CD4-positive, alpha-beta T cell (primary cell): ENCODE measurements around the gene CLEC10A. TPM values are rescaled to one million over a fixed set of nuclear protein-coding genes. Genes with fewer than 3 reads are reported as not detected.
A peak's percentile ranks its signal among the peaks of the same experiment; 100 is the strongest.

Experiments
- ATAC-seq: fragments of 200-7000 bp; cut with Tn5 transposase; one replicate; pipeline ENCODE4 v1.10.0; 2022; ENCODE audit warnings: mild to moderate bottlenecking; ENCODE audit not compliant: poor library complexity
- CTCF ChIA-PET: fragments of 350-600 bp; sonication (Branson Sonifier 250); formaldehyde crosslinking; loops from one replicate; lab custom pipeline; 2021; ENCODE audit warnings: antibody characterized with exemption, inconsistent platforms; lab: Charles Lee
- POLR2A ChIA-PET: fragments of 350-600 bp; sonication (Branson Sonifier 250); formaldehyde crosslinking; loops from one replicate; lab custom pipeline; 2021; ENCODE audit warnings: antibody characterized with exemption, inconsistent platforms; lab: Charles Lee
- DNase-seq, 14 experiments: peaks; one replicate each; pipeline ENCODE4 v3.0.0-alpha.2; 2013 to 2020; ENCODE audit warnings: mixed read lengths in 2 of 14
- H3K27ac ChIP-seq, 2 donors: one replicate each; pipeline versions ENCODE4 v1.5.1 to v1.7.0; 2013; ENCODE audit warnings: low read length in 2 of 2, low read depth in 1 of 2, mild to moderate bottlenecking in 1 of 2
- H3K27me3 ChIP-seq, 2 experiments: 1 replicate in 1 of 2; 2 replicates in 1 of 2; pipeline versions ENCODE4 v1.6.1 to v1.7.0; 2013; ENCODE audit warnings: low read length in 2 of 2, control low read depth in 1 of 2, mild to moderate bottlenecking in 1 of 2, moderate library complexity in 1 of 2; ENCODE audit not compliant: insufficient read depth in 2 of 2, control insufficient read depth in 1 of 2
- H3K36me3 ChIP-seq: one replicate; pipeline ENCODE4 v1.6.1; 2013; ENCODE audit warnings: low read length, control low read depth; ENCODE audit not compliant: insufficient read depth
- H3K4me1 ChIP-seq: one replicate; pipeline ENCODE4 v1.6.1; 2013; ENCODE audit warnings: low read length, control low read depth; ENCODE audit not compliant: insufficient read depth
- H3K4me3 ChIP-seq: one replicate; pipeline ENCODE4 v1.5.1; 2013; ENCODE audit warnings: mild to moderate bottlenecking, low read length, moderate library complexity
- H3K9me3 ChIP-seq, 2 experiments: 1 replicate in 1 of 2; 2 replicates in 1 of 2; pipeline versions ENCODE4 v1.6.1 to v1.7.0; 2013; ENCODE audit warnings: low read length in 2 of 2, mild to moderate bottlenecking in 2 of 2, control low read depth in 1 of 2, moderate library complexity in 1 of 2; ENCODE audit not compliant: control insufficient read depth in 1 of 2, insufficient read depth in 1 of 2
- H3K27ac Mint-ChIP-seq: one replicate; pipeline ENCODE4 v1.8.0; 2020; ENCODE audit warnings: mixed read lengths
- H3K27me3 Mint-ChIP-seq: one replicate; pipeline ENCODE4 v1.8.0; 2021; ENCODE audit warnings: mixed read lengths
- H3K36me3 Mint-ChIP-seq: one replicate; pipeline ENCODE4 v1.8.0; 2021; ENCODE audit warnings: low read depth, mixed read lengths
- H3K4me1 Mint-ChIP-seq: one replicate; pipeline ENCODE4 v1.8.0; 2021; ENCODE audit warnings: low read depth, mixed read lengths
- H3K4me3 Mint-ChIP-seq: one replicate; pipeline ENCODE4 v1.8.0; 2020; ENCODE audit warnings: mild to moderate bottlenecking, mixed read lengths
- H3K9me3 Mint-ChIP-seq: one replicate; pipeline ENCODE4 v1.8.0; 2020; ENCODE audit warnings: mixed read lengths
- intact Hi-C, 2 experiments: fragments of 100-400 bp; cut with DNase I in 1 of 2; cut with micrococcal nuclease in 1 of 2; formaldehyde crosslinking; loops; one replicate each; pipeline versions ENCODE4 v1.15.1 to v1.9.0; 2023 to 2025; cut with DNase I, micrococcal nuclease
- total RNA-seq, 174 experiments: library from RNA in 2 of 174; stranded (reverse) in 2 of 174; gene quantifications; one replicate each; pipeline ENCODE4 v1.2.3 and lab custom pipeline; 2021 to 2026
- TF ChIP-seq, protein P1 (sequence below): fragments of 200-600 bp; IDR thresholded peaks from one replicate; pipeline ENCODE4 v1.8.0; 2022; ENCODE audit warnings: antibody characterized with exemption, mild to moderate bottlenecking

The CLEC10A gene
- total RNA-seq, 2 experiments from 2014 or later, result 0.59 to 0.96 TPM

DNA sequence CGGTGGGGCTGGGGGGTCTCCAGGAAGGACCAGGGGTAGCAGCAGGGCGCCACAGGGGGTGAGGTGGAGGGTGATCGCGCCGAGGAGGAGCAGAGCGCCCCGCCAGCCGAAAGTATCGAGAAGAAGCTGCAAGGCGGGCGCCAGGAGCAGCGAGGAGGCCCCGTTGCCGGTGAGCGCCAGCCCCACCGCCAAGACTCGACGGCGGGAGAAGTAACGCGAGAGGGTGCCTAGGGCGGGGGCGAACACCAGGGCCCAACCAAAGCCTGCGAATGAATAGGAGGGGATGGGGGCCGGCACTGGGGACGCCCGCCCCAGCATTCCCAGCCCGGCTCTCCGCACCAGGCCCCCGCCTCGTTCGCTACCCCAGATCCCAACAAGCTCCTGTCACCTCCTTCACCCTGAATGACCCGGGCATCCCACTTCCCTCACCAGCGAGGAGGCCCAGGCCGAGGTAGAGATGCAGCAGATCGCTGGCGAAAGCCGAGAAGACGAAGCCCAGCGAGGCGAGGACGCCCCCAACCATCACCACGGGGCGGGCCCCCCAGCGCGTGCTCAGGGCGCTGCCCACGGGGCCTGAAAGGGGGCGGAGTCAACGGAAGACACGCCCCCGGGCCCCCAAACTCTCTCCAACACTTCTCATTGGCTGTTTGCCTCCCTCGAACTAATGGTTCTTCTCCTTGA lies 37.4 kb downstream of the CLEC10A start:
- CTCF ChIA-PET, result interaction anchor here (1.0 to 2.5 kb wide), 4 partner anchors 9 to 254 kb away, joined by 3 to 9 read pairs (median 5); no protein-coding TSS in a partner anchor
- intact Hi-C loops, result loop anchor here (5.0 to 10.0 kb wide), 3 partner anchors 310 to 642 kb away; partner anchors contain the start of genes KCTD11 (in 1 of the 2), MPDU1 (in 1 of the 2), TP53 (in 1 of the 2) and WRAP53 (in 1 of the 2)

DNA sequence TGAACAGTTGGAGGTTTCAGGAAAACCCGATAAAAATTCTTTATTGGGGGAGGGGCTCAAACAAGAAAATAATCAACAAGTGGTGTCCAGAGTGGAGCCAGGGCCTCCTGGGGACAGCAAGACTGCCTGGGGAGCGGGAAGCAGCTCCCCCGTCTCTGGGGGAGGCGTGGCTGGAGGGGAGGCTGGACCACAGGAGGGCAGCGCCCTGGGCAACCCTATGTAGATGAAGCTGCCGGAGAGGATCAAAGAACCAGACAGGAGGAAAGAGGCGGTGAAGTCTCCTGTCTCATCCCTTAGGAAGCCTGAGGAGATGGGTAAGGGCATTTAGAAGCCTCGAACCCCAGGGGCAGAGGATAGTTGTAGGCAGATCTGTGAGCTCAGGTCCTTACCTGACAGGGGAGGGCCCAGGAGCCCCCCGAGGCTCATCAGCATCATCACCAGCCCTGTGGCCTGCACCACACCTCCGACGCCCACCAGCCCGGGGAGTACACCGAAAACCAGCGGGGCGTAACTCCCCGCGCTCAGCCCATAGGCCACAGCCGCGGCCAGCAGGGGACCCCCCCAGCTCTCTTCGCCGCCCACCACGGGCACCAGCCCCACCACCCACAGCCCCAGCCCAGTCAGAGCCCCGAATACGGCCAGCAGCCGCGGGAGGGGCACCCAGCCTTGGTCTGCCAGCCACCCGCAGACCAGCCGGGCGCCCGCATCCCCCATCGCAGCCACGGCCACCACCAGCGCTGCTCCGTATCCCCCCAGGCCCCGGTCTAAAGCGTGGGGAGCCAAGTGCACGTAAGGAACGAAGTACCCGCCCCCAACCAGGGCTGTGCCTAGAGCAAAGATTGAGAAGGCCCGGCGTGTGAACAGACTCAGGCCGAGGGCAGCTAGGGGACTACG lies 38.2 kb downstream of the CLEC10A start:
- H3K9me3 Mint-ChIP-seq, result no peaks in the 10 kb centered on the region

More for the DNA sequence above, 37.4 kb downstream of the CLEC10A start:
- peak overlapping the region; percentile 92 for H3K27ac Mint-ChIP-seq
- Histone ChIP-seq H3K36me3 (no peaks in the 10 kb centered on the region), H3K27ac (peak overlapping the region; percentile 29 to 41), H3K27me3 (peaks cover 0 to 5% of the 10 kb centered on the region in 2 experiments), H3K4me1 (peaks cover 54% of the 10 kb centered on the region), H3K9me3 (peaks cover 0 to 7% of the 10 kb centered on the region in 2 experiments), H3K4me3 (peak overlapping the region; percentile 60)
- H3K9me3 Mint-ChIP-seq, result no peaks in the 10 kb centered on the region
- H3K4me3 Mint-ChIP-seq, result peak overlapping the region; percentile 86
- H3K36me3 Mint-ChIP-seq, result no peaks in the 10 kb centered on the region
- TF ChIP-seq, protein P1, sequence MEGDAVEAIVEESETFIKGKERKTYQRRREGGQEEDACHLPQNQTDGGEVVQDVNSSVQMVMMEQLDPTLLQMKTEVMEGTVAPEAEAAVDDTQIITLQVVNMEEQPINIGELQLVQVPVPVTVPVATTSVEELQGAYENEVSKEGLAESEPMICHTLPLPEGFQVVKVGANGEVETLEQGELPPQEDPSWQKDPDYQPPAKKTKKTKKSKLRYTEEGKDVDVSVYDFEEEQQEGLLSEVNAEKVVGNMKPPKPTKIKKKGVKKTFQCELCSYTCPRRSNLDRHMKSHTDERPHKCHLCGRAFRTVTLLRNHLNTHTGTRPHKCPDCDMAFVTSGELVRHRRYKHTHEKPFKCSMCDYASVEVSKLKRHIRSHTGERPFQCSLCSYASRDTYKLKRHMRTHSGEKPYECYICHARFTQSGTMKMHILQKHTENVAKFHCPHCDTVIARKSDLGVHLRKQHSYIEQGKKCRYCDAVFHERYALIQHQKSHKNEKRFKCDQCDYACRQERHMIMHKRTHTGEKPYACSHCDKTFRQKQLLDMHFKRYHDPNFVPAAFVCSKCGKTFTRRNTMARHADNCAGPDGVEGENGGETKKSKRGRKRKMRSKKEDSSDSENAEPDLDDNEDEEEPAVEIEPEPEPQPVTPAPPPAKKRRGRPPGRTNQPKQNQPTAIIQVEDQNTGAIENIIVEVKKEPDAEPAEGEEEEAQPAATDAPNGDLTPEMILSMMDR, result no peak
- H3K4me1 Mint-ChIP-seq, result peaks cover 59% of the 10 kb centered on the region
- POLR2A ChIA-PET, result interaction anchor here (1.7 kb wide), 1 partner anchor 7 kb away, joined by 12 read pairs; the partner anchor contains the start of gene SLC16A13
- ATAC-seq (peak; percentile 43), DNase-seq (peak in 10 of 14 experiments; percentile 30 to 74 (median 46))
- no peaks in the 10 kb centered on the region for H3K27me3 Mint-ChIP-seq

More for the DNA sequence above, 38.2 kb downstream of the CLEC10A start:
- Histone ChIP-seq H3K36me3 (no peaks in the 10 kb centered on the region), H3K4me3 (peak overlapping the region; percentile 60), H3K4me1 (peaks cover 52% of the 10 kb centered on the region), H3K27me3 (peaks cover 0 to 5% of the 10 kb centered on the region in 2 experiments), H3K9me3 (peaks cover 0 to 7% of the 10 kb centered on the region in 2 experiments), H3K27ac (peak overlapping the region; percentile 29 to 41)
- no peaks in the 10 kb centered on the region for H3K36me3 Mint-ChIP-seq
- peak overlapping the region; percentile 92 for H3K27ac Mint-ChIP-seq
- ChIA-PET POLR2A (interaction anchor here (0.7 kb wide), 1 partner anchor 91 kb away, joined by 3 read pairs; no protein-coding TSS in a partner anchor), CTCF (interaction anchor here (1.0 to 2.5 kb wide), 3 partner anchors 10 to 92 kb away, joined by 3 to 9 read pairs (median 7); no protein-coding TSS in a partner anchor)
- H3K27me3 Mint-ChIP-seq, result no peaks in the 10 kb centered on the region
- H3K4me3 Mint-ChIP-seq, result peak overlapping the region; percentile 86
- H3K4me1 Mint-ChIP-seq, result peaks cover 53% of the 10 kb centered on the region
- TF ChIP-seq, protein P1, result no peak
- intact Hi-C loops, result loop anchor here (5.0 to 10.0 kb wide), 3 partner anchors 310 to 643 kb away; partner anchors contain the start of genes KCTD11 (in 1 of the 2), MPDU1 (in 1 of the 2), TP53 (in 1 of the 2) and WRAP53 (in 1 of the 2)
- peak in 3 of 14 experiments; percentile 29 to 71 (median 45) for DNase-seq
- ATAC-seq, result peak; percentile 24
